GM12878 (cell line): ENCODE results near the gene DNASE1. TPM values are rescaled to one million over a fixed set of nuclear protein-coding genes. Genes with fewer than 3 reads are reported as not detected.

Experiments used
- ATAC-seq: fragments of 200-7000 bp; cut with Tn5 transposase; 3 replicates; pipeline ENCODE4 v1.9.1; 2020; ENCODE audit warnings: mild to moderate bottlenecking, moderate library complexity
- BruUV-seq: library from RNA; stranded (reverse); fragments of 400-500 nt; replicated peaks from 2 replicates; lab custom pipeline; 2021; lab: Mats Ljungman, UMichigan
- CTCF ChIA-PET: fragments of 300-600 bp; sonication (Branson Sonifier 250); formaldehyde crosslinking; extraction: SDS; loops from one replicate; lab custom pipeline; 2021; ENCODE audit warnings: inconsistent platforms; lab: Yijun Ruan, JAX
- POLR2A ChIA-PET: fragments of 350-600 bp; formaldehyde crosslinking; extraction: SDS; loops from one replicate; lab custom pipeline; 2021; ENCODE audit warnings: inconsistent platforms; lab: Charles Lee
- RAD21 ChIA-PET: fragments of 300-600 bp; sonication (Branson Sonifier 250); formaldehyde crosslinking; loops from one replicate; lab custom pipeline; 2023; ENCODE audit warnings: antibody characterized with exemption; ENCODE audit not compliant: unreplicated experiment; lab: Charles Lee
- SMC1A ChIA-PET: fragments of 300-600 bp; sonication (Branson Sonifier 250); formaldehyde crosslinking; loops from one replicate; lab custom pipeline; 2023; ENCODE audit not compliant: unreplicated experiment, uncharacterized antibody; lab: Charles Lee
- DNase-seq: peaks from one replicate; pipeline ENCODE4 v3.0.0-alpha.2; 2011; ENCODE audit warnings: low read depth, low spot score
- FAIRE-seq: peaks from 3 replicates; lab custom pipeline; 2011; peaks lifted over from hg19 to GRCh38; lab: Jason Lieb, UNC
- H2AFZ ChIP-seq: 2 replicates; pipeline ENCODE4 v1.6.0; 2011; ENCODE audit warnings: low read depth, low read length, control low read depth; ENCODE audit not compliant: control insufficient read depth
- H3K27ac ChIP-seq: 2 replicates; pipeline ENCODE4 v1.5.1; 2011; ENCODE audit warnings: control low read depth; ENCODE audit not compliant: control insufficient read depth, insufficient read depth
- H3K27me3 ChIP-seq, 2 experiments: replicated peaks in 1 of 2; 2 replicates each; pipeline versions ENCODE4 v1.6.0 to v1.6.1; 2011; ENCODE audit warnings: low read length in 1 of 2; ENCODE audit not compliant: control insufficient read depth in 2 of 2, insufficient read depth in 2 of 2
- H3K36me3 ChIP-seq, 2 experiments: 2 replicates each; pipeline ENCODE4 v1.5.1; 2011; ENCODE audit warnings: low read length in 1 of 2; ENCODE audit not compliant: control insufficient read depth in 2 of 2, insufficient read depth in 2 of 2
- H3K4me1 ChIP-seq: 2 replicates; pipeline ENCODE4 v1.6.1; 2011; ENCODE audit warnings: mild to moderate bottlenecking, low read length, moderate library complexity, mixed read lengths; ENCODE audit not compliant: control insufficient read depth, insufficient read depth
- H3K4me2 ChIP-seq: 2 replicates; pipeline ENCODE4 v1.6.0; 2011; ENCODE audit warnings: control low read depth; ENCODE audit not compliant: control insufficient read depth, insufficient read depth
- H3K4me3 ChIP-seq: fragments of 200-600 bp; sonication (generic); 2 replicates; pipeline ENCODE4 v1.5.1; 2016
- H3K79me2 ChIP-seq: 2 replicates; pipeline ENCODE4 v1.6.0; 2011; ENCODE audit warnings: low read length; ENCODE audit not compliant: control insufficient read depth, insufficient read depth
- H3K9ac ChIP-seq: 2 replicates; pipeline ENCODE4 v1.8.0; 2011; ENCODE audit warnings: low read length, control low read depth, mixed read lengths; ENCODE audit not compliant: control insufficient read depth, insufficient read depth
- H3K9me3 ChIP-seq: replicated peaks from 3 replicates; pipeline ENCODE4 v1.5.1; 2011; ENCODE audit warnings: mild to moderate bottlenecking, low read length; ENCODE audit not compliant: control insufficient read depth, insufficient read depth
- H4K20me1 ChIP-seq: 2 replicates; pipeline ENCODE4 v1.6.0; 2011; ENCODE audit not compliant: control insufficient read depth, insufficient read depth
- E2F8 ChIP-seq: fragments of 450-650 bp; IDR thresholded peaks from 2 replicates; pipeline ENCODE4 v1.6.1; 2018; ENCODE audit warnings: mild to moderate bottlenecking, low read depth, moderate library complexity; ENCODE audit not compliant: partially characterized antibody
- NR2F1 ChIP-seq: fragments of 450-650 bp; conservative IDR thresholded peaks from 2 replicates; pipeline ENCODE4 v1.6.1; 2017; ENCODE audit warnings: mild to moderate bottlenecking
- PAX8 ChIP-seq: fragments of 450-650 bp; IDR thresholded peaks from 2 replicates; pipeline ENCODE4 v1.6.1; 2017; ENCODE audit warnings: mild to moderate bottlenecking, moderate library complexity
- SIX5 ChIP-seq: IDR thresholded peaks from 2 replicates; pipeline ENCODE4 v1.6.1; 2011; ENCODE audit warnings: mild to moderate bottlenecking, low read depth, low read length, moderate library complexity; ENCODE audit not compliant: severe bottlenecking
- ZNF207 ChIP-seq: fragments of 450-650 bp; IDR thresholded peaks from 2 replicates; pipeline ENCODE4 v1.6.1; 2014; ENCODE audit warnings: antibody characterized with exemption, mild to moderate bottlenecking, borderline replicate concordance
- ZNF384 ChIP-seq: IDR thresholded peaks from 2 replicates; pipeline ENCODE4 v1.6.1; 2012; ENCODE audit warnings: low read depth, mild to moderate bottlenecking, low read length, improper control_type of control experiment, borderline replicate concordance
- ZNF687 ChIP-seq: fragments of 450-650 bp; IDR thresholded peaks from 2 replicates; pipeline ENCODE4 v1.6.1; 2017; ENCODE audit warnings: mild to moderate bottlenecking, moderate library complexity
- WGBS: methylation state at CpG from one replicate; pipeline ENCODE4 v1.1.6; 2016; ENCODE audit warnings: low lambda C conversion rate; ENCODE audit not compliant: insufficient replicate concordance, insufficient coverage; ENCODE audit errors: missing lambda C conversion rate; 5-methylcytosine and 5-hydroxymethylcytosine counted together
- in situ Hi-C: fragments of 300-500 bp; cut with MboI; formaldehyde crosslinking; loops from 9 replicates; pipeline ENCODE4 v1.14.3; 2018; ENCODE audit warnings: mixed read lengths
- intact Hi-C: fragments of 100-400 bp; cut with micrococcal nuclease; formaldehyde crosslinking; loops from one replicate; pipeline ENCODE4 v1.14.2; 2022; ENCODE audit not compliant: unreplicated experiment
- polyA plus RNA-seq, 11 experiments: library from polyadenylated mRNA; depleted of rRNA in 4 of 11; unstranded in 6 of 11; stranded (reverse) in 5 of 11; fragments of >200 nt; fragmentation: Nextera tagmentation in 4 of 11; fragmentation: Illumina TruSeq in 1 of 11; extraction: Ambion mirVana in 4 of 11; extraction: Trizol in 1 of 11; gene quantifications; 1 replicate in 1 of 11; 2 replicates in 10 of 11; pipeline versions ENCODE4 v1.2.1 to v1.2.3, GENCODE V29; 2011 to 2016; ENCODE audit warnings: inconsistent platforms in 2 of 11, missing spikeins in 2 of 11, low read depth in 1 of 11
- total RNA-seq, 4 experiments: library from RNA; depleted of rRNA in 3 of 4; stranded (reverse); fragments of >200 nt in 3 of 4; fragmentation: Illumina TruSeq in 1 of 4; extraction: Trizol in 1 of 4; gene quantifications; 2 replicates each; pipeline versions ENCODE4 v1.2.1 to v1.2.3, GENCODE V29; 2013 to 2021

The DNASE1 gene
- total and polyA plus RNA-seq, 10 of the 15 experiments (the other 5 are each of a cell fraction or from before 2014, with no cell fraction given): 0.23 to 12.0 (median 7.9) TPM

- ChIA-PET SMC1A (no interaction called here), POLR2A (interaction anchor here (0.7 to 1.8 kb wide), 3 partner anchors 11 to 575 kb away, joined by 4 to 9 read pairs (median 5); no protein-coding TSS in a partner anchor), RAD21 (no interaction called here), CTCF (interaction anchor here (1.0 kb wide), 1 partner anchor 9 kb away, joined by 3 read pairs; no protein-coding TSS in a partner anchor)
- Histone ChIP-seq H3K36me3 (peaks cover 0 to 2% of the 10 kb centered on the region in 2 experiments; a peak in 1 of 4 replicates), H4K20me1 (no peaks in the 10 kb centered on the region), H3K4me3 (no peak overlapping the region), H2AFZ (no peak overlapping the region), H3K79me2 (peaks cover 9% of the 10 kb centered on the region), H3K4me2 (no peak overlapping the region), H3K9me3 (no peaks in the 10 kb centered on the region), H3K27ac (no peak overlapping the region), H3K4me1 (no peaks in the 10 kb centered on the region), H3K27me3 (no peaks in the 10 kb centered on the region), H3K9ac (no peak overlapping the region)
- ATAC-seq: no peak
- intact Hi-C loops: no loop called here
- in situ Hi-C loops: no loop called here
- no peak for FAIRE-seq
- no TSS peak for BruUV-seq
- TF ChIP-seq NR2F1: no peak
- TF ChIP-seq ZNF384: no peak
- TF ChIP-seq SIX5: no peak
- TF ChIP-seq E2F8: no peak
- no peak for TF ChIP-seq PAX8
- no peak for TF ChIP-seq ZNF687
- no peak for TF ChIP-seq ZNF207
- 92% methylated on average over 7 of the region's 7 CpGs for WGBS
- DNase-seq: no peak
Measured at GRCh38 chr16:3702082-3702481, 47.6 kb downstream of the DNASE1 start.
